Measurements from ENCODE around the gene HINT3.

- TF ChIP-seq CTCF (IDR thresholded peaks at IDR 0.05 in 2 of 3, conservative IDR thresholded peaks at IDR 0.05 in 1 of 3; ENCODE audit: borderline replicate concordance in 1 of 3, insufficient read depth in 1 of 3, low read depth in 2 of 3, low read length in 2 of 3), result no peak
- no peak for TF ChIP-seq POLR2A (IDR thresholded peaks at IDR 0.05; ENCODE audit: borderline replicate concordance, extremely low read depth, insufficient read depth, insufficient read length)
- no peak for TF ChIP-seq SP1 (IDR thresholded peaks at IDR 0.05; ENCODE audit: low read depth)
- no peak for TF ChIP-seq ZBTB33 (IDR thresholded peaks at IDR 0.05; ENCODE audit: extremely low read depth, insufficient replicate concordance, low read length)
- no peak for TF ChIP-seq POLR2AphosphoS5 (IDR thresholded peaks at IDR 0.05; ENCODE audit: low read depth, low read length)
- no peak for TF ChIP-seq TCF7L2 (IDR thresholded peaks at IDR 0.05; ENCODE audit: borderline replicate concordance, extremely low read depth, insufficient read depth, insufficient read length)
These were observed 53.5 kb downstream of the HINT3 start for GRCh38 chr6:126010040-126010439.
